ENCODE measurements around the gene CLSTN2.

CLSTN2 gene

GRCh38 chr3:140456974-140457373, 522.0 kb downstream of the CLSTN2 start:
- DNase-seq (ENCODE audit: low spot score in 2 of 2): no peak
- H3K9me3 ChIP-seq: no peaks in the 10 kb centered on the region
- H3K4me1 ChIP-seq: no peaks in the 10 kb centered on the region
- H3K4me3 ChIP-seq: no peak overlapping the region
- H3K36me3 ChIP-seq (replicated peaks): no peaks in the 10 kb centered on the region
- H3K27me3 ChIP-seq (ENCODE audit: low read depth): no peaks in the 10 kb centered on the region
- in situ Hi-C loops (cut with MboI; ENCODE audit: low sequenced_read_pairs): no loop called here

- in situ Hi-C loops (cut with MboI; ENCODE audit: low sequenced_read_pairs): no loop called here
- Histone ChIP-seq H3K36me3 (replicated peaks) (no peaks in the 10 kb centered on the region), H3K4me1 (no peaks in the 10 kb centered on the region), H3K4me3 (no peak overlapping the region), H3K27me3 (ENCODE audit: low read depth) (no peaks in the 10 kb centered on the region; the same call in 1 of the 2 replicates), H3K9me3 (no peaks in the 10 kb centered on the region)
- no peak for DNase-seq (ENCODE audit: low spot score in 2 of 2)
These were observed 524.5 kb downstream of the CLSTN2 start for GRCh38 chr3:140459462-140459861.

GRCh38 chr3:140461250-140461649, 526.3 kb downstream of the CLSTN2 start:
- no peaks in the 10 kb centered on the region for H3K36me3 ChIP-seq (replicated peaks)
- in situ Hi-C loops (cut with MboI; ENCODE audit: low sequenced_read_pairs): no loop called here

GRCh38 chr3:140463355-140463754, 528.4 kb downstream of the CLSTN2 start:
- H3K36me3 ChIP-seq (replicated peaks): no peaks in the 10 kb centered on the region
- in situ Hi-C loops (cut with MboI; ENCODE audit: low sequenced_read_pairs): no loop called here

More at GRCh38 chr3:140461250-140461649, 526.3 kb downstream of the CLSTN2 start:
- Histone ChIP-seq H3K4me1 (no peaks in the 10 kb centered on the region), H3K4me3 (no peak overlapping the region), H3K9me3 (no peaks in the 10 kb centered on the region), H3K27me3 (ENCODE audit: low read depth) (no peaks in the 10 kb centered on the region; the same call in 1 of the 2 replicates)
- no peak for DNase-seq (ENCODE audit: low spot score in 2 of 2)

GRCh38 chr3:140465988-140466387, 531.0 kb downstream of the CLSTN2 start:
- no peak for DNase-seq (ENCODE audit: low spot score in 2 of 2)
- H3K36me3 ChIP-seq (replicated peaks): no peaks in the 10 kb centered on the region

More at GRCh38 chr3:140463355-140463754, 528.4 kb downstream of the CLSTN2 start:
- no peak for DNase-seq (ENCODE audit: low spot score in 2 of 2)
- Histone ChIP-seq H3K4me1 (no peaks in the 10 kb centered on the region), H3K9me3 (no peaks in the 10 kb centered on the region), H3K4me3 (no peak overlapping the region), H3K27me3 (ENCODE audit: low read depth) (no peaks in the 10 kb centered on the region; the same call in 1 of the 2 replicates)

GRCh38 chr3:140466535-140466934, 531.5 kb downstream of the CLSTN2 start:
- Histone ChIP-seq H3K27me3 (ENCODE audit: low read depth) (no peaks in the 10 kb centered on the region; the same call in 1 of the 2 replicates), H3K9me3 (no peaks in the 10 kb centered on the region), H3K36me3 (replicated peaks) (no peaks in the 10 kb centered on the region), H3K4me3 (no peak overlapping the region), H3K4me1 (no peaks in the 10 kb centered on the region)
- no peak for DNase-seq (ENCODE audit: low spot score in 2 of 2)
- in situ Hi-C loops (cut with MboI; ENCODE audit: low sequenced_read_pairs): no loop called here

More at GRCh38 chr3:140465988-140466387, 531.0 kb downstream of the CLSTN2 start:
- H3K4me3 ChIP-seq: no peak overlapping the region
- in situ Hi-C loops (cut with MboI; ENCODE audit: low sequenced_read_pairs): no loop called here
- no peaks in the 10 kb centered on the region for H3K9me3 ChIP-seq
- no peaks in the 10 kb centered on the region; the same call in 1 of the 2 replicates for H3K27me3 ChIP-seq (ENCODE audit: low read depth)
- no peaks in the 10 kb centered on the region for H3K4me1 ChIP-seq

GRCh38 chr3:140467104-140467577, 532.2 kb downstream of the CLSTN2 start:
- Histone ChIP-seq H3K27me3 (ENCODE audit: low read depth) (no peaks in the 10 kb centered on the region; the same call in 1 of the 2 replicates), H3K36me3 (replicated peaks) (no peaks in the 10 kb centered on the region), H3K4me1 (no peaks in the 10 kb centered on the region), H3K4me3 (no peak overlapping the region), H3K9me3 (no peaks in the 10 kb centered on the region)
- DNase-seq (ENCODE audit: low spot score in 2 of 2): no peak
- in situ Hi-C loops (cut with MboI; ENCODE audit: low sequenced_read_pairs): no loop called here

GRCh38 chr3:140467796-140468315, 532.9 kb downstream of the CLSTN2 start:
- H3K4me3 ChIP-seq: no peak overlapping the region

GRCh38 chr3:140468407-140468806, 533.4 kb downstream of the CLSTN2 start:
- Histone ChIP-seq H3K9me3 (no peaks in the 10 kb centered on the region), H3K4me1 (no peaks in the 10 kb centered on the region), H3K36me3 (replicated peaks) (no peaks in the 10 kb centered on the region), H3K4me3 (no peak overlapping the region), H3K27me3 (ENCODE audit: low read depth) (no peaks in the 10 kb centered on the region)
- in situ Hi-C loops (cut with MboI; ENCODE audit: low sequenced_read_pairs): no loop called here
- DNase-seq (ENCODE audit: low spot score in 2 of 2): no peak

More at GRCh38 chr3:140467796-140468315, 532.9 kb downstream of the CLSTN2 start:
- H3K36me3 ChIP-seq (replicated peaks): no peaks in the 10 kb centered on the region
- DNase-seq (ENCODE audit: low spot score in 2 of 2): no peak
- H3K9me3 ChIP-seq: no peaks in the 10 kb centered on the region
- no peaks in the 10 kb centered on the region for H3K4me1 ChIP-seq
- in situ Hi-C loops (cut with MboI; ENCODE audit: low sequenced_read_pairs): no loop called here
- no peaks in the 10 kb centered on the region for H3K27me3 ChIP-seq (ENCODE audit: low read depth)

GRCh38 chr3:140469491-140469890, 534.5 kb downstream of the CLSTN2 start:
- Histone ChIP-seq H3K4me3 (no peak overlapping the region), H3K36me3 (replicated peaks) (no peaks in the 10 kb centered on the region), H3K27me3 (ENCODE audit: low read depth) (no peaks in the 10 kb centered on the region), H3K4me1 (no peaks in the 10 kb centered on the region), H3K9me3 (no peaks in the 10 kb centered on the region)
- DNase-seq (ENCODE audit: low spot score in 2 of 2): no peak
- in situ Hi-C loops (cut with MboI; ENCODE audit: low sequenced_read_pairs): no loop called here

- Histone ChIP-seq H3K36me3 (replicated peaks) (no peaks in the 10 kb centered on the region), H3K9me3 (no peaks in the 10 kb centered on the region), H3K27me3 (ENCODE audit: low read depth) (no peaks in the 10 kb centered on the region), H3K4me3 (no peak overlapping the region), H3K4me1 (no peaks in the 10 kb centered on the region)
- DNase-seq (ENCODE audit: low spot score in 2 of 2): no peak
- in situ Hi-C loops (cut with MboI; ENCODE audit: low sequenced_read_pairs): no loop called here
These were observed 535.2 kb downstream of the CLSTN2 start for GRCh38 chr3:140470211-140470610.

- Histone ChIP-seq H3K36me3 (replicated peaks) (no peaks in the 10 kb centered on the region), H3K27me3 (ENCODE audit: low read depth) (no peaks in the 10 kb centered on the region), H3K4me1 (no peaks in the 10 kb centered on the region), H3K9me3 (no peaks in the 10 kb centered on the region), H3K4me3 (no peak overlapping the region)
- in situ Hi-C loops (cut with MboI; ENCODE audit: low sequenced_read_pairs): no loop called here
- no peak for DNase-seq (ENCODE audit: low spot score in 2 of 2)
These were observed 536.0 kb downstream of the CLSTN2 start for GRCh38 chr3:140470962-140471361.

GRCh38 chr3:140472306-140473020, 537.5 kb downstream of the CLSTN2 start:
- no peaks in the 10 kb centered on the region for H3K9me3 ChIP-seq

GRCh38 chr3:140487566-140487965, 552.6 kb downstream of the CLSTN2 start:
- in situ Hi-C loops (cut with MboI; ENCODE audit: low sequenced_read_pairs): no loop called here
- H3K4me1 ChIP-seq: no peaks in the 10 kb centered on the region
- DNase-seq (ENCODE audit: low spot score in 2 of 2): no peak
- no peaks in the 10 kb centered on the region for H3K9me3 ChIP-seq
- no peaks in the 10 kb centered on the region for H3K27me3 ChIP-seq (ENCODE audit: low read depth)
- H3K4me3 ChIP-seq: no peak overlapping the region
- no peaks in the 10 kb centered on the region for H3K36me3 ChIP-seq (replicated peaks)

More at GRCh38 chr3:140472306-140473020, 537.5 kb downstream of the CLSTN2 start:
- DNase-seq (ENCODE audit: low spot score in 2 of 2): no peak
- Histone ChIP-seq H3K36me3 (replicated peaks) (no peaks in the 10 kb centered on the region), H3K4me3 (no peak overlapping the region), H3K4me1 (no peaks in the 10 kb centered on the region), H3K27me3 (ENCODE audit: low read depth) (no peaks in the 10 kb centered on the region)
- in situ Hi-C loops (cut with MboI; ENCODE audit: low sequenced_read_pairs): no loop called here
